T-helper 9 cell (primary cell): ENCODE results near the gene NQO2.
"Not testable (repeated sequence)": the region's sequence is repeated elsewhere in the genome, so short reads cannot be mapped to it uniquely, and the experiment has no call there.

Experiments
- DNase-seq: peaks from one replicate; pipeline ENCODE4 v3.0.0-alpha.2; 2020

Gene NQO2

DNA sequence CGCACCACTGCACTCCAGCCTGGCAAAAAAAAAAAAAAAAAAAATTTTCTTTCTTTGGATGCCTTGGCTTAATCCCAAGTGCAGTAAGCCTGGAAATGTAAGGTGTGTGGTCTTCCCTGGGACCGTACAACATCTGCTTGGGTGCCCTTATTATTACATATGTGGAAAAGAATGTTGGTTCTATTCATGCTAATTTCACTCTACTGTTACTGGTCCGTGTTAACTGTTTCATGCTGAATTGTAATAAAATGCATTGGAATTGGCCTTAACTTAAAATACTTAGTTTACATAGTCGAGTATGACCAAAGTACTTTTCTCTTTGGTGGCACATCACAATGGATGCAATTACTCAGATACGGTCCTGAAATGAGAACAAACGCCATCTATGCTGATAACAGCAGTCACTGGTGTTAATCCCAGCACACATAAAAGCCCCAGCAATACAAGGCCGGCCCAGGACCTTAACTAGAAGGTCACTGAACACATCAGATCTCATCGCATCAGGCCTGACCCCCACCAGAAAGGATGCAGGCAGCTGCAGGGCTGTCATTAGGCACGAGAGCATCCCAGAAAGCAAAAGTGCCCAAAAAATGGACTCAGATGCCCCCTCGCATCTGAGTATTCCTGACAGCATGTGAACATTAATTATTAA, 29.5 kb upstream of the NQO2 start:
- DNase-seq: no peak

GRCh38 chr6:2970753-2971419, 28.8 kb upstream of the NQO2 start:
- DNase-seq: peak; percentile 28

- peak; percentile 24 for DNase-seq
These were observed 28.1 kb upstream of the NQO2 start, which contains the start of gene SERPINB6 for GRCh38 chr6:2971420-2972218. Gene SERPINB6 (minus strand): TSS chr6:2971567. CDS start chr6:2959332, 12,235 bp downstream.

- DNase-seq: not testable (repeated sequence)
These were observed 27.5 kb upstream of the NQO2 start for GRCh38 chr6:2972219-2972487.

- DNase-seq: not testable (repeated sequence)
These were observed 27.0 kb upstream of the NQO2 start for GRCh38 chr6:2972685-2973084.

DNA sequence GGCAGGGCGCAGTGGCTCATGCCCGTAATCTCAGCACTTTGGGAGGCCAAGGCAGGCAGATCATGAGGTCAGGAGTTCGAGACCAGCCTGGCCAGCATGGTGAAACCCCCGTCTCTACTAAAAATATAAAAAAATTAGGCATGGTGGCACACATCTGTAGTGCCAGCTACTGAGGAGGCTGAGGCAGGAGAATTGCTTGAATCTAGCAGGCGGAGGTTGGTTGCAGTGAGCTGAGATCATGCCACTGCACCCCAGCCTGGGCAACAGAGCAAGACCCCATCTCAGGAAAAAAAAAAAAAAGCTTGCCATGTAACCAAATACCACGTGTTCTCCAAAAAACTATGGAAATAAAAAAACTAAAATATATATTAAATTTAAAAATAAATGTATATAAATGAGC, 26.5 kb upstream of the NQO2 start:
- not testable (repeated sequence) for DNase-seq

GRCh38 chr6:2973676-2974075, 26.0 kb upstream of the NQO2 start:
- no peak for DNase-seq

GRCh38 chr6:2976060-2976459, 23.6 kb upstream of the NQO2 start:
- no peak for DNase-seq

GRCh38 chr6:2976571-2977085, 23.1 kb upstream of the NQO2 start:
- no peak for DNase-seq

GRCh38 chr6:2977290-2977689, 22.4 kb upstream of the NQO2 start:
- no peak for DNase-seq

DNA sequence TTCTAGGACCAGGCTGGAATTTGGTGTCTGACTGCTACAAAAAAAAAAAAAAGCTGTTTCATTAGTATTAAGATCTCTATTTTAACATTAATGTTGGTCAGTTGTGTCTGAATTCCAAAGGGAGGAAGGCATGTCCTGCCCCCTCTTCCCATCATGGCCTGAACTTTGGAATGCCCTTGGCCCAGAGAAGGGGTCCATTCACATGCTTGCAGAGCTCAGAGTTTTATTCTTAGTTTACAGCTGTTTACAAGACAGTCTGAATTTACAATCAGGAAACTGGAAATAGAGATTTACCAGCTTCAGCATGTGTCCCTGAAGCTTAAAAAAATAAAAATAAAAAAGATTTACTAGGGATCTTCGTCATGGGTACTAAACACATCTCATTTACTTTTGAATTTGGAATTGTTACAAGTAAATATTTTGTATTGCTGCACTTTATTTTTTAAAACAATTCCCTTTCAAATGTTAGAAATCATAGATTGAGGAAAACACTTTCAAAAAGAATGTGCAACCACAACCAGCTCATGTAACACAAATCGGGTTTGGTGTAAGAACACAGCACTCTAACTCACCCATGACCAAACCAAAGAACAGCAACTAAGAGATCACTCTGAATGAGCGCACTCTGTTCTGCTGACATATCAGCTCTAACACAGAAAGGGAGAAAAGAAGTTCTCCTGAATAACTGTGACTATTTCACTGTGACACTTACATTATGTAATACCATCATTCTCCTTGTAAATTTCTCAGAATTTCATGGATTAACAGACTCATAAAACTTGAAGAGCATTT, 21.7 kb upstream of the NQO2 start:
- DNase-seq: no peak

- DNase-seq: no peak
These were observed 20.8 kb upstream of the NQO2 start for GRCh38 chr6:2978923-2979322.

DNA sequence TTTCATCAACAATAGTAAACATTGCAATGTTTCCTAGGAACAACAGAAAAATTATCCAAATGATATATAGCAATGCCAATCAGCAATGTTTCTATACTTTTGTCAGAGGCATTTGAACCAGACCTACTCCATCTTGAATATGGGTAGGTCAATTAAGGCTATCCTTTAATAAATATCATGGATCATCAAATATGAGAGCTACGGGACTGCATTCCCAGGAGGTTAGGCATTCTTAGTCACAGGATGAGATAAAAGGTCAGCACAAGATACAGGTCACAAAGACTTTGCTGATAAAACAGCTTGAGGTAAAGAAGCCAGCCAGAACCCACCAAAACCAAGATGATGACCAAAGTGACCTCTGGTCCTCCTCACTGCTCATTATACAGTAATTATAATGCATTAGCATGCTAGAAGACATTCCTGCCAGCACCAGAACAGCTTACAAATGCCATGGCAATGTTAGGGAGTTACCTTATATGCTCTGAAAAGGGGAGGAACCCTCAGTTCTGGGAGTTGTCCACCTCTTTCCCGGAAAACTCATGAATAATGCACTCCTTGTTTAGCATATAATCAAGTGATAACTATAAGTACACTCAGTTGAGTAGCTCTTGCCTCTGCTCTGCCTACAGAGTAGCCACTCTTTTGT, 19.8 kb upstream of the NQO2 start:
- no peak for DNase-seq

DNA sequence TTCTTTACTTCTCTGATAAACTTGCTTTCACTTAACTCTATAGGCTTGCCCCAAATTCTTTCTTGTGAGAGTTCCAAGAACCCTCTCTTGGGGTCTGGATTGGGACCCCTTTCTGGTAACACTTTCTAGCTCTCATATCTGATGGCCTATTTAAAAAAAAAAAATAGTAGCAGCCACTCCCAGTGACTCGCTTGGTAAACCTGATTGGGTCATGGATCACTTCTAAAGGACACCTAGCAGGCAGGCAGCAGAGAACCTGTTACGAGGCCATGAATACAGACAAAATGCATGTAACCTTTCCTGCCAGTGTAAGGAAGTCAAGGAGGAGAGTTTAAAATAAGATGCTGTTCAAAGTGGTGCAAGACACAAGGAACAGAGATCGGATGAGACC, 19.2 kb upstream of the NQO2 start:
- DNase-seq: no peak

DNA sequence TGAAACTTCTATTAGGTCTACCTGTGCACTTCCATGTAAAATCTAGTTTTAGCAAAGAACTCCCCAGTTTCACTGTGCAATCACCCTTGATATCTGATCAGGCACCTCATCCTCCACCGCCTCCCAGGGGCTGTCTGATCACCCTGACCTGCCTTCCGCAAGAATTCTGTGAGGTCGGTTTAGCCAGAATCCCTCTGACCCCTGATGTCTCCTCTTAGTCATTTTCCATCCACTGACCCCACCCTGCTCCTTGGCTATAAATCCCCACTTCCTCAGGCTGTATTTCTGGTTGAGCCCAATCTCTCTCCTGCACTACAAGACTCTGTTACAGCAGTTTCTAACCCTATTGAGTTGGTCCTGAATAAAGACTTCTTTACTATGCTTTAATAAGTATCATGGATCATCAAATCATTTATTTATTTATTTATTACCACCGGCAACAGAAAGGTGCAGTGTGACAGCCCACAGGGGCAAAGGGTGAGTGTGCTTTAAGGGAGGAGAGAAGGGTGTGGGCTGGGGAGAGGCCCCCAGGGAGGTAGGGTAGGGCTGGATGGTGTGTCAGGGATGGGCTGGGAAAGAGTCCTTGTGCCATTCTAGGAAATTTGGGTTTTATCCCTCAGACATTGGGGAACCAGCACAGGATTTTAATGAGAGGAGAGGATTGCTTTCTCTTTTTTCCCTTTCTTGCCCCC, 17.1 kb upstream of the NQO2 start:
- no peak for DNase-seq

GRCh38 chr6:2984738-2985406, 14.8 kb upstream of the NQO2 start:
- no peak for DNase-seq

DNA sequence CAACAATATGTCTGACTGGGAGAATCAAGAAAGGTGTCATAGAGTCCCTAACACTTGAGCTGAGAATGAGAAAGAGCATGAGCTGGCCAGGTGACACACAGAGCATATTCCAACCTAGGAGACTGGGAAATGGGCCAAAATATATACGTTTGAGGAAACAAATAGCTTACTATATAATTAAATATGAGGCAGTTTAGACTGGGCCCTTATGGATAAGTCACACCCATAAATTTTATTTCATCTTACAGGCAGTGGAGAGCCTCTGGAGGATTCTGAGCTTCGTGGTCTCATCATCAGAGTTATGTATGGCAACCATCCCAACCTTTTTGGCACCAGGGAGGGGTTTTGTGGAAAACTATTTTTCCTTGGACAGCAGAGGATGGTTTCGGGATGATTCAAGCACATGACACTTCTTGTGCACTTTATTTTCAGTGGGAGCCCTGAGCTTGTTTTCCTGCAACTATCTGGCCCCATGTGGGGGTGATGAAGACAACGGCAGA, 12.9 kb upstream of the NQO2 start:
- no peak for DNase-seq

DNA sequence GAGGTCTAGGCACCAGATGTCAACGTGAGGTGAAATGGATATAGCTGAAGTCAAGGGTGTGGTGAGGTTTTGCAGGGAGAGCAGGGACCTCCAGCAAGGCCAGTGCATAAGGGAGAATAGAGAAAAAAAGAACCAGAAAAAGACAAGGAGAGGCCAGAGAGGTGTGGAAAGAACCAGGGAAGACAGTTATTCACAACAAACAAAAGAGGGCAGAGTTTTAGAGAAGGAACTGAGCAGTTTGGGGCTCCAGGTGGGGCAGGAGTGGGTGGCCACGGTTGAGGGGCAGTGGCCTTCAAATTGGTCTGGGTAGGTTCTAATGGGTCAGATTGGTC, 11.6 kb upstream of the NQO2 start:
- no peak for DNase-seq

DNA sequence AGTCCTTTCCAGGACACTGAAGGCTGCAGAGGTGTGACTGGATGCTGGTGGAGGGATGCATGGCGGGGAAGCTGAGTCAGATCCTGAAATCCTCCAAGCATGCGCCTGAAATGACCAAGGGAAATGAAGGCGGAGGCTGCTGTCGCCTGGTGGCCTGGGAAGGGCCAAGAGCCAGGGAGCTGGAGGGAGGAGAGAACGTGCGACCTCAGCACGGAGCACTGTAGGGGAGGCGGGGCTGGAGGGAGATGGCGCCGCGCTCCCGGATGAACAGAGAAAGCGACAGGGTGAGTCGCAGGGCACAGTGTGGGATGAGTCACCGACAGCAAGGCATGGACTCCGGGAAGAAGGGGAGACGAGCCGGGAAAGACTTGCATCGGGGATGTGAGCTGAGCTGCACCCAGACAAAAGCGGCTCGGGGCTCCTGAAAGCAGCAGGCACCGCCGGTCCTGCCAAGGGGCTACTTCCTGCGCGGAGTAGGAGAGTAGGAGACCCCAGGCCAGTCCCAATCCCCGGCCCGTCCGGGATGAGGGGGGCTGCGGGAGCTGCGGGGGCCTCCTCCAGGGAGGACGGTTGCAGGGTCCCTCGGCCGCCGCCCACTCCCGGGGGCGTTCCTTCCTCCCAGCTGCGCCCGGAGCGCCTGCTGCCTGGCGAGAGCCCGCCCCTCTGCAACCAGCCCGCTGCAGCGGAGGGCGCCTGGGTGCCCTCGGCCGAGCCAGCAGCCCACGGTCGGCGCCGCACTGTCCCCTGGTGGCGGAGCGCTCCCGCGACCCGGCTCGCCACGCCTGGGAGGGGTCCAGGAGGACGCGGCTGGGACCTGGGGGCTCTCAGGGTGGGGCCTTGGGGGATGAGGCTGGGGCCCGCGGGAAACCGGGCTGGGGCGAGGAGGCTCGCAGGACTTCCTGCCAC, 11.0 kb upstream of the NQO2 start:
- peak; percentile 65 for DNase-seq
